Endothelial cell of umbilical vein (primary cell): ENCODE results near the gene SOX5. TPM values are rescaled to one million over a fixed set of nuclear protein-coding genes. Genes with fewer than 3 reads are reported as not detected.

ENCODE experiments used
- BruUV-seq: library from RNA; stranded (reverse); fragments of 400-500 nt; replicated peaks from 2 replicates; lab custom pipeline; 2021; lab: Mats Ljungman, UMichigan
- CTCF ChIA-PET: fragments of 300-600, 350-600 bp; sonication (Branson Sonifier 250); formaldehyde crosslinking; loops from one replicate; lab custom pipeline; 2021; ENCODE audit warnings: antibody characterized with exemption, inconsistent platforms; lab: Charles Lee
- POLR2A ChIA-PET: fragments of 300-600, 350-600 bp; sonication (Branson Sonifier 250); formaldehyde crosslinking; loops from one replicate; lab custom pipeline; 2021; ENCODE audit warnings: antibody characterized with exemption, inconsistent platforms; lab: Charles Lee
- DNase-seq: peaks from one replicate; pipeline ENCODE4 v3.0.0-alpha.2; 2011; ENCODE audit warnings: low read depth, low spot score
- FAIRE-seq: peaks from 2 replicates; lab custom pipeline; 2011; peaks lifted over from hg19 to GRCh38; lab: Jason Lieb, UNC
- H2AFZ ChIP-seq: 2 replicates; pipeline ENCODE4 v1.6.0; 2012; ENCODE audit warnings: low read depth, low read length, control low read depth, inconsistent platforms
- H3K27ac ChIP-seq: 2 replicates; pipeline ENCODE4 v1.5.1; 2011; ENCODE audit warnings: low read depth, mild to moderate bottlenecking, control low read depth, low read length, moderate library complexity; ENCODE audit not compliant: insufficient read depth
- H3K27me3 ChIP-seq, 2 experiments: 2 replicates each; pipeline versions ENCODE4 v1.6.0 to v1.6.1; 2011; ENCODE audit warnings: low read length in 2 of 2, mixed read lengths in 1 of 2; ENCODE audit not compliant: control insufficient read depth in 2 of 2, insufficient read depth in 2 of 2
- H3K36me3 ChIP-seq, 2 experiments: 2 replicates in 1 of 2; 3 replicates in 1 of 2; pipeline ENCODE4 v1.5.1; 2011; ENCODE audit warnings: low read length in 2 of 2, mild to moderate bottlenecking in 1 of 2, moderate library complexity in 1 of 2; ENCODE audit not compliant: control insufficient read depth in 2 of 2, insufficient read depth in 2 of 2; ENCODE audit errors: extremely low read depth in 1 of 2
- H3K4me1 ChIP-seq: 3 replicates; pipeline ENCODE4 v1.5.1; 2011; ENCODE audit warnings: mild to moderate bottlenecking, low read length; ENCODE audit not compliant: control insufficient read depth, insufficient read depth; ENCODE audit errors: extremely low read depth
- H3K4me2 ChIP-seq: 2 replicates; pipeline ENCODE4 v1.6.1; 2011; ENCODE audit warnings: low read length, control low read depth, mixed read lengths; ENCODE audit not compliant: insufficient read depth
- H3K4me3 ChIP-seq, 3 experiments: fragments of 200-600 bp in 1 of 3; sonication (generic), shearing (Covaris generic) in 1 of 3; replicated peaks in 1 of 3; 2 replicates each; pipeline ENCODE4 v1.5.1; 2011 to 2016; ENCODE audit warnings: control low read depth in 3 of 3, low read length in 3 of 3, mild to moderate bottlenecking in 2 of 3, inconsistent platforms in 1 of 3, low read depth in 1 of 3, moderate library complexity in 1 of 3; ENCODE audit not compliant: insufficient read depth in 1 of 3
- H3K79me2 ChIP-seq: 2 replicates; pipeline ENCODE4 v1.6.0; 2012; ENCODE audit warnings: low read length, inconsistent platforms; ENCODE audit not compliant: control insufficient read depth, insufficient read depth
- H3K9ac ChIP-seq: replicated peaks from 2 replicates; pipeline ENCODE3; 2011; ENCODE audit warnings: low read length, control low read depth; ENCODE audit not compliant: insufficient read depth; ENCODE audit errors: extremely low read depth
- H3K9me1 ChIP-seq: replicated peaks from 3 replicates; pipeline ENCODE4 v1.6.0; 2011; ENCODE audit warnings: mild to moderate bottlenecking, low read length; ENCODE audit not compliant: control insufficient read depth, insufficient read depth; ENCODE audit errors: extremely low read depth
- H3K9me3 ChIP-seq: replicated peaks from 2 replicates; pipeline ENCODE4 v1.5.1; 2012; ENCODE audit warnings: low read length, inconsistent platforms; ENCODE audit not compliant: control insufficient read depth, insufficient read depth
- H4K20me1 ChIP-seq: replicated peaks from 2 replicates; pipeline ENCODE3; 2011; ENCODE audit warnings: mild to moderate bottlenecking, low read length; ENCODE audit not compliant: control insufficient read depth, insufficient read depth; ENCODE audit errors: extremely low read depth
- CTCF ChIP-seq, 2 donors: IDR thresholded peaks; 1 replicate in 1 of 2; 2 replicates in 1 of 2; pipeline ENCODE4 v1.5.1; 2011; ENCODE audit warnings: low read length in 2 of 2, mild to moderate bottlenecking in 2 of 2, moderate library complexity in 2 of 2, control low read depth in 1 of 2, inconsistent platforms in 1 of 2, low read depth in 1 of 2; ENCODE audit not compliant: insufficient read depth in 1 of 2; ENCODE audit errors: extremely low read depth in 1 of 2
- EZH2 ChIP-seq: IDR thresholded peaks from 2 replicates; pipeline ENCODE4 v1.6.1; 2012; ENCODE audit warnings: borderline replicate concordance, low read depth, mild to moderate bottlenecking, moderate library complexity, low read length, inconsistent platforms; ENCODE audit not compliant: severe bottlenecking
- FOS ChIP-seq: IDR thresholded peaks from 2 replicates; pipeline ENCODE4 v1.6.1; 2011; ENCODE audit warnings: mild to moderate bottlenecking, low read length, moderate library complexity, borderline replicate concordance; ENCODE audit not compliant: insufficient read depth
- GATA2 ChIP-seq: IDR thresholded peaks from 2 replicates; pipeline ENCODE4 v1.7.0; 2011; ENCODE audit warnings: low read depth, mild to moderate bottlenecking, moderate library complexity, mixed read lengths, low read length; ENCODE audit not compliant: insufficient read length, insufficient read depth
- JUN ChIP-seq: IDR thresholded peaks from 2 replicates; pipeline ENCODE4 v1.6.1; 2011; ENCODE audit warnings: borderline replicate concordance, low read depth; ENCODE audit not compliant: insufficient read length, insufficient read depth
- MAX ChIP-seq: IDR thresholded peaks from 2 replicates; pipeline ENCODE4 v1.6.1; 2011; ENCODE audit not compliant: insufficient read depth, insufficient read length
- MYC ChIP-seq: IDR thresholded peaks from one replicate; pipeline ENCODE4 v1.6.1; 2011; ENCODE audit warnings: mild to moderate bottlenecking, low read depth, low read length
- POLR2A ChIP-seq: IDR thresholded peaks from 2 replicates; pipeline ENCODE4 v1.6.1; 2012; ENCODE audit warnings: low read depth, mild to moderate bottlenecking, control low read depth, low read length
- POLR2AphosphoS5 ChIP-seq: IDR thresholded peaks from 2 replicates; pipeline ENCODE4 v1.6.1; 2012; ENCODE audit warnings: low read depth, mild to moderate bottlenecking, control low read depth, low read length, moderate library complexity; ENCODE audit not compliant: insufficient read depth
- dilution Hi-C: fragments of 300-500 bp; cut with MboI; formaldehyde crosslinking; loops from one replicate; pipeline ENCODE4 v1.15.0; 2019; ENCODE audit warnings: low sequenced_read_pairs; ENCODE audit not compliant: extremely low pct_ligation_motif_present
- intact Hi-C: fragments of 100-400 bp; cut with micrococcal nuclease; formaldehyde crosslinking; loops from one replicate; pipeline ENCODE4 v1.10.0; 2022
- polyA plus RNA-seq, 4 experiments: library from polyadenylated mRNA; depleted of rRNA in 3 of 4; stranded (reverse) in 3 of 4; unstranded in 1 of 4; fragments of >200 nt; gene quantifications; 2 replicates each; pipeline versions ENCODE4 v1.2.1 to v1.2.3, GENCODE V29; 2011 to 2012; ENCODE audit warnings: missing spikeins in 1 of 4
- total RNA-seq: library from RNA; stranded (reverse); gene quantifications from 2 replicates; pipeline ENCODE4 v1.2.3, GENCODE V29; 2021

SOX5 gene
- total and polyA plus RNA-seq, 2 donors (not counting 3 experiments of a cell fraction or from before 2014, with no cell fraction given) = 0.63 to 3.5 TPM

- H3K4me2 ChIP-seq = no peak overlapping the region
- BruUV-seq = no TSS peak
- FAIRE-seq = no peak
- H3K9me3 ChIP-seq = no peaks in the 10 kb centered on the region
- ChIA-PET CTCF (no interaction called here), POLR2A (no interaction called here)
- dilution Hi-C loops (no loop called here), intact Hi-C loops (no loop called here)
- H3K27ac ChIP-seq = no peak overlapping the region
- no peaks in the 10 kb centered on the region for H3K79me2 ChIP-seq
- H3K9me1 ChIP-seq = no peaks in the 10 kb centered on the region
- no peak overlapping the region for H3K4me3 ChIP-seq
- no peak overlapping the region for H3K9ac ChIP-seq
- H3K27me3 ChIP-seq = no peaks in the 10 kb centered on the region
- H3K36me3 ChIP-seq = no peaks in the 10 kb centered on the region
- no peaks in the 10 kb centered on the region for H3K4me1 ChIP-seq
- DNase-seq = no peak
- no peaks in the 10 kb centered on the region for H4K20me1 ChIP-seq
- H2AFZ ChIP-seq = no peak overlapping the region
- TF ChIP-seq EZH2 (no peak), MAX (no peak), POLR2A (no peak), GATA2 (no peak), POLR2AphosphoS5 (no peak), JUN (no peak), MYC (no peak), FOS (no peak), CTCF (IDR thresholded peaks at IDR 0.05; ENCODE audit: extremely low read depth in 1 of 2, insufficient read depth in 1 of 2, low read depth in 1 of 2, low read length in 2 of 2) (no peak)
Observed at GRCh38 chr12:23898121-23898520, 51.3 kb downstream of the SOX5 start.
